ENCODE measurements around the gene NUDT16L1. TPM values are rescaled to one million over a fixed set of nuclear protein-coding genes. Genes with fewer than 3 reads are reported as not detected.
"Not testable (repeated sequence)": the region's sequence is repeated elsewhere in the genome, so short reads cannot be mapped to it uniquely, and the experiment has no call there.

NUDT16L1 gene
- total RNA-seq, 1 donor from 2014 or later: 34.4 TPM

DNA sequence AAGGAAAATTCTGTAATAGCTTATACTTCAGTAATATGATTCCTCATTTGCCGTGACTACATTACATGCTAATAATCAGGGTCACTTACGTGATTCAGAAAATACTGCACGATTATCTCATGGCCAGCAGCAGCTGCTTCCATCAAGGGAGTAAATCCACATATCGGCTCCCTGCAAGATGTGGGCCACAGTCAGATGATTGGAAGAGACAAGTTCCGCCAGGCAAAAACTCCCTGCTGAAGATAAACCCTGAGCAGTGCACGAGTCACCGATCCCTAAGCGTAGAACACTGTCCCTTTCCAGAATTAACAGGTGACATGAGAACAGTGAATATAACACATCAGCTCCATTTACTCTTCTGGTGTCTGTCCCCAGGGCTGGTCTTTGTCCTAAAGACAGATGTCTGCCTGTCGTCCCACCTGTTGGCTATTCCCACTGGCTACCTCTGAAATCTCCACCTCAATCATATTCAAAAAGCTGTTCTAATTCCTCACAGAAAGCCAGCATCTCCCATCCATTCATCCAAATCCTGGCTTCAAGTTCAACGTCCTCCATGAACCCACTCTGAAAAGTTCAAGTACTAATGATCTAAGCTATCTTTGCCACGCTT, 31.4 kb downstream of the NUDT16L1 start:
- no peak for DNase-seq

DNA sequence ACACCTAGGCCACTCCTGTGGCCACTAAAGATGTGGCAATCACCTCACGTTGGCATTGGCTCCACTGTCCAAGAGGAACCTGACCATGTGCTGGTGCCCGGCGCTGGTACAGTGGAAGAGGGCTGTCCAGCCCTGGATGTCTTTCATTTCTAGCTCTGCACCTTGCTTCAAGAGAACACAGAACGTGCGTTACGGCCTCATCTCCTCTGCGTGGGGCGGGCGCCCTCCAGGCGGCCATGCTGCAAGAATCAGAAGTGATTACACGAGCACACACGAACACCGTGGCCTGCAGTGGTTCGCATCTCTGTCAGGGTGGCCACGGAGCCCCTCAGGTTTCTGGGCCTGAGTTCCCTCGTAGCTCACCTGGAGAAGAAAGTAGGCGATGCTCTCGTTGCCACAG, 33.3 kb downstream of the NUDT16L1 start:
- DNase-seq: no peak

DNA sequence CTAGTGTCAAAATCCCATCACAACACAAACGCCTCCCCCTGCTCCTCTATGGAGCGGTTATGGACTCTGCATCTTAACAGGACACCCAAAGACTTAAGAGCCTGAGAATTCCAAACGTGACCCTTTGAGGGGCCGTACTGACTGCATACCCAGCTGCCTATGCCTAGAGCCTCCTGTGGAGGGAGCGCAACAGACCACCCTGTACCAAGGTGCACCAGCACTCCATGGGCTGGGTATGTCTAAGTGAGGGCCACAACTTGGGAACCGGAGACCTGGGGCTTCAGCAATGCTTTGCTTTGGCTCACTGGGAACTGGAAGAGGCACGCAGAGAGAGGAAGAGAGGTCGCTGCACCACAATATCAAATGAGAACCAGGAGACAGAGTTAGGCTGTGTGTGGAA, 35.3 kb downstream of the NUDT16L1 start:
- no peak for DNase-seq

- no peak for DNase-seq
Measured at GRCh38 chr16:4729876-4730275, 36.5 kb downstream of the NUDT16L1 start.

GRCh38 chr16:4733211-4733742, 39.9 kb downstream of the NUDT16L1 start:
- no peak for DNase-seq

DNA sequence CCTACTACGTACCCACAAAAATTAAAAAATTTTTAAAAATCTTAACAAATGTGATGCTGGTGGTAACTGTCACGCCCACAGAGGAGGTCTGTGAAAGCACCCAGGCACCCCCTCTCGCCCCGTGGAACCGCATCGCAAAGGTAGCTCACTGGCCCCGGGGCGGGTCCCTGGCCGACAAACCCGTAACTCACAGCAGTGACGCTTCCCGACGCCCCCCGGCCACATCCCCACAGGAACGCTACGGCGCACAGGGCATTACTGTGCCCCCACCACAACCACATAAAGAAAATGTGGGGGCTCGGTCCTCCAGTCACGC, 40.3 kb downstream of the NUDT16L1 start:
- DNase-seq: peak; percentile 8

- peak; percentile 97 for DNase-seq
Measured at GRCh38 chr16:4734063-4734729, 40.8 kb downstream of the NUDT16L1 start, which contains the start of the genes ANKS3 and DNAAF8. ANKS3 (minus strand) TSS chr16:4734271; CDS start chr16:4730149, 4,122 bp downstream. DNAAF8 (plus strand) TSS chr16:4734537; CDS start chr16:4736515, 1,978 bp downstream.

DNA sequence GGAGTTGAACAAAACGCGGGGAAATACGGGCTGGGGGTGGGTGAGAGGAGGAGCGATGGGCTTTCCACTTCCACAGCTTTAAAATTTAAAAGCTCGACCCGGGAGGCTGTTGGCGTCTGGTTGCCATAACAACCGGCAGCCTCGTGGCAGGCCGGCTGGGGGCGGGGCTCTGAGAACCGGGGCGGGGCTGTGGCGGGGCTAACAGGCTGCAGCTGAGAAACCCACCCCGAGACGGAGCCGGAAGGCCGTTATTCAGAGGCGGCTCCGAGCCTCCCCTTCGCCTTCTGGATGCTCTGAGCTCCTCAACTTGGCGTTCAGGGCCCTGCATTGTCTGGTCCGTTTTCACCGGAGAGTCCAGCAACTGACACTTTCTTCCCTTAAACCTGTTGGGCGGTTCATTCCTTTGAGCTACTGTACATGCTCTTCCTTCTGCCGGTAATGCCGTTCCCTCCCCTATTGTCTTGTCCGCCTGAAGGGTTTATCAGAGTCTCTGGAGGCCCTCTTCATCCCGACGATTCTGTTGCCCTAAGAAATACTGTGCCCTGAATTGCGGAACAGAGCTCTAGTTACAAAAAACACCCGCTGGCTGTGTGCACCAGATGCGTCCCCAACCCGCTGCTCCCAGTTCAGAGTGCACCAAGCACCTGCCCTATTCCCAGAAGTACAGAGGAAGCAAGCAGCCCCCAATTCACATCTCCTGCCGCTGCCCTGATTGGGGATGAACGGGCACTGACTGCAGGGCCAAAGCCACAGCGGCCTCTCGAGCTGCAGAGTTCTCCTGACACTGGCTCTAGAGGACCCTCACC, 41.6 kb downstream of the NUDT16L1 start:
- DNase-seq: peak; percentile 83

DNA sequence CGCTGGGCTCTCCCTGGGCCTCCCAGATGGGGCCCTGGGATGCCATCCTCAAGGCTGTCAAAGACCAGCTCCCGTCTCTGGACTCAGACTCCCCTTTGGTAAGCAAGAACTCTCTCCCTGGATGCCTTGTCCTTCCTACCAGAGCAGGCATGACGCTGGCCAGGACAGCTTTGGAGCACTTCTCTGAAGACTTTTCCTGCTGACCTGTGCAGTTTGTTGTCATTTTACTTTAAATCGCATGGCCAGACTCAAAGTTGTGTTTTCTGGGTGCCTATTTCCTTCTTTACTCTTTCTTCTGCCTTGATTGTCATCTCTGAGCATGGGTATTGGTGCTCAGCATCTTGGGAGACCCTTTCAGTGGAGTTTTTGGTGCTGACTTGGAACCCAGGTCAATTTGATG, 43.2 kb downstream of the NUDT16L1 start:
- no peak for DNase-seq

- DNase-seq: no peak
Measured at GRCh38 chr16:4737545-4737944, 44.2 kb downstream of the NUDT16L1 start.

- DNase-seq: not testable (repeated sequence)
Measured at GRCh38 chr16:4738370-4738769, 45.0 kb downstream of the NUDT16L1 start.

DNA sequence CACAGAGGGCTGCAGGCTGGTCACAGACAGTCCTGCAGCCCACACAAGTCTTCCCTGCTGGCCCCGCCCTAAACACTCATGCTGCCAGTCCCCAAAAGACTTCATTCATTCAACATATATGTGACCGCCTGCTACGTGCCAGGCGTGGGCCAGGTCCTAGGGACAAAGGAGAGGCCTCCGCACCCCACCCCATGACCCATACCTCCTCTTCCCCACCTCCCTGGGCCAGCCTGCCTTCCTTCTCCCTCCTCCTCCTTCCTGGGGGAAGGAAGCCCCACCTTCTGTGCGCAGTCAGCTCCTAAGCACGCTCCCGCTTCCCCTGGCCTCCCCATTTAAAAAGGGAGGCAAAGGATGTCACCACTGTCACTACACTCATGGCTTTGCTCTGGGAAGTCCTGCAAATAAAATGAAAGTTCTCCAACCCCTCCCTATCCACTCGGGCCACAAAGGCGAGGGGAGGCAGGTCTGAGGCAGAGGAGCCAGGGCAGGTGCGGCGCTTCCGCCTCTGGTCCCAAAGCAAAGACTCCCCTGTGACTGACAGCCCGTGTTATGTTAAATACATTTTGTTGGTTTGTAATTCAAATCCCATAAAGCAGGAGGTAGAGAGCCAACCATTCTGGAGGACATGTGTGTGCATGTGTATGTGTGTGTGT, 50.0 kb downstream of the NUDT16L1 start:
- DNase-seq: no peak

DNA sequence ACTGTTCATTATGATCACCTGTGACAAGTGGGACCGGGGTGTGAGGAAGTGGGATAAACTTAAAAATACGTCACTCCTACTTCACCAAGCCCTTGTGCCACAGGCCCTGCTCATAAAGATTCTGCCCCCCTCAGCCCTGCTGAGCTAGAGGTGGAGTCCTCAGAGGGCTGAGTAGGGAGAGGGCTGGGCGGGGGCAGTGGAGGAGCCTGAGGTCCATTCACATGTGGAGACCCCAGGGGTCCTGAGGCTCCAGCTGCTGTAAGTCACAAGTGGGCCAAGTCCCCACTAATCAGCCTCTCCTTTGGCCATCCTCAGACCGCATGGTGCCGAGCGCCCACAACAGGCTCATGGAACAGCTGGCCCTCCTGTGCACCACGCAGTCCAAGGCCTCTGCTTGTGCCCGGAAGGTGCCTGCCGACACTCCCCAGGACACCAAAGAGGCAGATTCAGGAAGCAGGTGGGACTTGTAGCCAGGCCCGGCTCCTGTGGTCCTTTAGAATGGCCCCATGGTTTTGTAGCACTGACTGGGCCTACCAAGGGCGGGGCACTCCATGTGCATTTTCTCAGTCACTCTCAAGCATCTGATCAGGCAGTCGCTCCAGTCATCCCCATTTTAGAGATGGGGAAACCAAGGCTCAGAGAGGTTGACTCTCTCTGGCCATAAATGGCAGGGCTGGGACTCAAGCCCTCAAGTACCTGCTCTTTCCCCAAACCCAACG, 51.4 kb downstream of the NUDT16L1 start:
- DNase-seq: no peak

DNA sequence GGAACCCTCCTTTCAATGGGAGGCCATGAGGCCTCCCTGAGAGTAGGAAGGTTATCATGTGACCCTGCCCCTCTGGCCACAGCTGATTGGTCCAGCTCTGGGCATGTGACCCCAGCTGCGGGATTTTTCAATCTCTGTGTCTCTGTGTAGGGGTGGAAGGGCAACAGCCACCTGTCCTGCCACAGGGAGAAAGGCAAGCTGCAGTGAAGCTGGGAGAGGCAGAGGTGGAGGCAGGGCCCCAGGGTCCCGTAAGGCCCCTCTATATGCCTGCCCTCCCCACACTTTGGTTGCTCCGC, 51.9 kb downstream of the NUDT16L1 start:
- no peak for DNase-seq

Other genes starting within 250 kb of the NUDT16L1 start
- gene NMRAL1, start 218.9 kb upstream of the NUDT16L1 start, total RNA-seq: 57.1 and 65.2 TPM in 2 replicates
- 122 and 158 TPM in 2 replicates for gene HMOX2, start 217.2 kb upstream of the NUDT16L1 start, total RNA-seq
- gene CDIP1, start 154.8 kb upstream of the NUDT16L1 start, total RNA-seq: 12.9 and 17.3 TPM in 2 replicates
- gene C16orf96, start 137.2 kb upstream of the NUDT16L1 start, total RNA-seq: not detected in 2 replicates
- gene UBALD1, start 78.7 kb upstream of the NUDT16L1 start, total RNA-seq: 5.9 and 13.4 TPM in 2 replicates
- 29.3 and 46.0 TPM in 2 replicates for gene MGRN1, start 68.7 kb upstream of the NUDT16L1 start, total RNA-seq
- gene ANKS3, start 40.7 kb downstream of the NUDT16L1 start, total RNA-seq: 14.8 and 29.3 TPM in 2 replicates
- gene DNAAF8, start 41.0 kb downstream of the NUDT16L1 start, total RNA-seq: 0.70 and 1.7 TPM in 2 replicates
- gene ZNF500, start 73.6 kb downstream of the NUDT16L1 start, total RNA-seq: 9.7 and 10.9 TPM in 2 replicates
- gene SEPTIN12, start 94.8 kb downstream of the NUDT16L1 start, total RNA-seq: not detected in 2 replicates
- not detected in 2 replicates for gene SMIM22, start 101.8 kb downstream of the NUDT16L1 start, total RNA-seq
- 22.5 and 22.8 TPM in 2 replicates for gene ROGDI, start 109.1 kb downstream of the NUDT16L1 start, total RNA-seq
- gene GLYR1, start 153.7 kb downstream of the NUDT16L1 start, total RNA-seq: 85.6 and 103 TPM in 2 replicates
- 30.1 and 44.6 TPM in 2 replicates for gene UBN1, start 153.9 kb downstream of the NUDT16L1 start, total RNA-seq
- 3.6 and 7.0 TPM in 2 replicates for gene PPL, start 243.6 kb downstream of the NUDT16L1 start, total RNA-seq